GM12878 (cell line): ENCODE data around the gene AGBL4. TPM values are rescaled to one million over a fixed set of nuclear protein-coding genes. Genes with fewer than 3 reads are reported as not detected.

ENCODE experiments used
- ATAC-seq: fragments of 200-7000 bp; cut with Tn5 transposase; 3 replicates; pipeline ENCODE4 v1.9.1; 2020; ENCODE audit warnings: mild to moderate bottlenecking, moderate library complexity
- BruUV-seq: library from RNA; stranded (reverse); fragments of 400-500 nt; replicated peaks from 2 replicates; lab custom pipeline; 2021; lab: Mats Ljungman, UMichigan
- CTCF ChIA-PET: fragments of 300-600 bp; sonication (Branson Sonifier 250); formaldehyde crosslinking; extraction: SDS; loops from one replicate; lab custom pipeline; 2021; ENCODE audit warnings: inconsistent platforms; lab: Yijun Ruan, JAX
- POLR2A ChIA-PET: fragments of 350-600 bp; formaldehyde crosslinking; extraction: SDS; loops from one replicate; lab custom pipeline; 2021; ENCODE audit warnings: inconsistent platforms; lab: Charles Lee
- RAD21 ChIA-PET: fragments of 300-600 bp; sonication (Branson Sonifier 250); formaldehyde crosslinking; loops from one replicate; lab custom pipeline; 2023; ENCODE audit warnings: antibody characterized with exemption; ENCODE audit not compliant: unreplicated experiment; lab: Charles Lee
- SMC1A ChIA-PET: fragments of 300-600 bp; sonication (Branson Sonifier 250); formaldehyde crosslinking; loops from one replicate; lab custom pipeline; 2023; ENCODE audit not compliant: unreplicated experiment, uncharacterized antibody; lab: Charles Lee
- DNase-seq: peaks from one replicate; pipeline ENCODE4 v3.0.0-alpha.2; 2011; ENCODE audit warnings: low read depth, low spot score
- FAIRE-seq: peaks from 3 replicates; lab custom pipeline; 2011; peaks lifted over from hg19 to GRCh38; lab: Jason Lieb, UNC
- H2AFZ ChIP-seq: 2 replicates; pipeline ENCODE4 v1.6.0; 2011; ENCODE audit warnings: low read depth, low read length, control low read depth; ENCODE audit not compliant: control insufficient read depth
- H3K27ac ChIP-seq: 2 replicates; pipeline ENCODE4 v1.5.1; 2011; ENCODE audit warnings: control low read depth; ENCODE audit not compliant: control insufficient read depth, insufficient read depth
- H3K27me3 ChIP-seq, 2 experiments: replicated peaks in 1 of 2; 2 replicates each; pipeline versions ENCODE4 v1.6.0 to v1.6.1; 2011; ENCODE audit warnings: low read length in 1 of 2; ENCODE audit not compliant: control insufficient read depth in 2 of 2, insufficient read depth in 2 of 2
- H3K36me3 ChIP-seq, 2 experiments: 2 replicates each; pipeline ENCODE4 v1.5.1; 2011; ENCODE audit warnings: low read length in 1 of 2; ENCODE audit not compliant: control insufficient read depth in 2 of 2, insufficient read depth in 2 of 2
- H3K4me1 ChIP-seq: 2 replicates; pipeline ENCODE4 v1.6.1; 2011; ENCODE audit warnings: mild to moderate bottlenecking, low read length, moderate library complexity, mixed read lengths; ENCODE audit not compliant: control insufficient read depth, insufficient read depth
- H3K4me2 ChIP-seq: 2 replicates; pipeline ENCODE4 v1.6.0; 2011; ENCODE audit warnings: control low read depth; ENCODE audit not compliant: control insufficient read depth, insufficient read depth
- H3K4me3 ChIP-seq: fragments of 200-600 bp; sonication (generic); 2 replicates; pipeline ENCODE4 v1.5.1; 2016
- H3K79me2 ChIP-seq: 2 replicates; pipeline ENCODE4 v1.6.0; 2011; ENCODE audit warnings: low read length; ENCODE audit not compliant: control insufficient read depth, insufficient read depth
- H3K9ac ChIP-seq: 2 replicates; pipeline ENCODE4 v1.8.0; 2011; ENCODE audit warnings: low read length, control low read depth, mixed read lengths; ENCODE audit not compliant: control insufficient read depth, insufficient read depth
- H3K9me3 ChIP-seq: replicated peaks from 3 replicates; pipeline ENCODE4 v1.5.1; 2011; ENCODE audit warnings: mild to moderate bottlenecking, low read length; ENCODE audit not compliant: control insufficient read depth, insufficient read depth
- H4K20me1 ChIP-seq: 2 replicates; pipeline ENCODE4 v1.6.0; 2011; ENCODE audit not compliant: control insufficient read depth, insufficient read depth
- CEBPZ ChIP-seq: fragments of 150-350 bp; IDR thresholded peaks from 2 replicates; pipeline ENCODE4 v1.6.1; 2016; ENCODE audit warnings: low read depth, low read length
- E2F4 ChIP-seq: IDR thresholded peaks from 2 replicates; pipeline ENCODE4 v1.6.1; 2012; ENCODE audit warnings: low read depth, low read length, improper control_type of control experiment
- EZH2 ChIP-seq: IDR thresholded peaks from 2 replicates; pipeline ENCODE4 v1.6.1; 2012; ENCODE audit warnings: low read depth, mild to moderate bottlenecking, control low read depth, inconsistent platforms, low read length, borderline replicate concordance; ENCODE audit not compliant: control insufficient read depth
- IRF3 ChIP-seq: fragments of 450-650 bp; IDR thresholded peaks from 2 replicates; pipeline ENCODE4 v1.6.1; 2014; ENCODE audit warnings: mild to moderate bottlenecking
- JUND ChIP-seq: IDR thresholded peaks from 2 replicates; pipeline ENCODE4 v1.6.1; 2012; ENCODE audit warnings: low read depth, mild to moderate bottlenecking, low read length, improper control_type of control experiment, moderate library complexity
- NFXL1 ChIP-seq: fragments of 450-650 bp; IDR thresholded peaks from 2 replicates; pipeline ENCODE4 v1.6.1; 2017; ENCODE audit warnings: antibody characterized with exemption, mild to moderate bottlenecking, borderline replicate concordance
- NKRF ChIP-seq: fragments of 450-650 bp; conservative IDR thresholded peaks from 2 replicates; pipeline ENCODE4 v1.6.1; 2017; ENCODE audit warnings: mild to moderate bottlenecking, moderate library complexity
- PAX5 ChIP-seq: IDR thresholded peaks from 2 replicates; pipeline ENCODE4 v1.6.1; 2011; ENCODE audit warnings: low read depth, low read length, borderline replicate concordance
- PRDM15 ChIP-seq: fragments of 450-650 bp; formaldehyde crosslinking; IDR thresholded peaks from 2 replicates; pipeline ENCODE4 v1.4.0; 2020; ENCODE audit warnings: mild to moderate bottlenecking, moderate library complexity
- TCF12 ChIP-seq: IDR thresholded peaks from 2 replicates; pipeline ENCODE4 v1.6.1; 2011; ENCODE audit warnings: low read depth, mild to moderate bottlenecking, low read length
- WGBS: methylation state at CpG from one replicate; pipeline ENCODE4 v1.1.6; 2016; ENCODE audit warnings: low lambda C conversion rate; ENCODE audit not compliant: insufficient replicate concordance, insufficient coverage; ENCODE audit errors: missing lambda C conversion rate; 5-methylcytosine and 5-hydroxymethylcytosine counted together
- in situ Hi-C: fragments of 300-500 bp; cut with MboI; formaldehyde crosslinking; loops from 9 replicates; pipeline ENCODE4 v1.14.3; 2018; ENCODE audit warnings: mixed read lengths
- intact Hi-C: fragments of 100-400 bp; cut with micrococcal nuclease; formaldehyde crosslinking; loops from one replicate; pipeline ENCODE4 v1.14.2; 2022; ENCODE audit not compliant: unreplicated experiment
- polyA plus RNA-seq, 11 experiments: library from polyadenylated mRNA; depleted of rRNA in 4 of 11; unstranded in 6 of 11; stranded (reverse) in 5 of 11; fragments of >200 nt; fragmentation: Nextera tagmentation in 4 of 11; fragmentation: Illumina TruSeq in 1 of 11; extraction: Ambion mirVana in 4 of 11; extraction: Trizol in 1 of 11; gene quantifications; 1 replicate in 1 of 11; 2 replicates in 10 of 11; pipeline versions ENCODE4 v1.2.1 to v1.2.3, GENCODE V29; 2011 to 2016; ENCODE audit warnings: inconsistent platforms in 2 of 11, missing spikeins in 2 of 11, low read depth in 1 of 11
- total RNA-seq, 4 experiments: library from RNA; depleted of rRNA in 3 of 4; stranded (reverse); fragments of >200 nt in 3 of 4; fragmentation: Illumina TruSeq in 1 of 4; extraction: Trizol in 1 of 4; gene quantifications; 2 replicates each; pipeline versions ENCODE4 v1.2.1 to v1.2.3, GENCODE V29; 2013 to 2021

AGBL4 gene
- total and polyA plus RNA-seq, 10 of the 15 experiments (the other 5 are each of a cell fraction or from before 2014, with no cell fraction given): 0.31 TPM; not detected in 9

GRCh38 chr1:48500541-48501450, 1523.0 kb downstream of the AGBL4 start:
- CTCF ChIA-PET: interaction anchor here (1.9 kb wide), 1 partner anchor 19 kb away, joined by 6 read pairs; no protein-coding TSS in a partner anchor
- no peak overlapping the region for H3K9ac ChIP-seq
- SMC1A ChIA-PET: no interaction called here
- DNase-seq (no peak), FAIRE-seq (no peak), ATAC-seq (no peak)
- 14% methylated on average over 11 of the region's 12 CpGs for whole genome bisulfite sequencing
- in situ Hi-C loops: no loop called here
- intact Hi-C loops: no loop called here
- H3K4me2 ChIP-seq: no peak overlapping the region
- POLR2A ChIA-PET: no interaction called here
- H3K4me3 ChIP-seq: no peak overlapping the region
- H3K79me2 ChIP-seq: no peaks in the 10 kb centered on the region
- no peaks in the 10 kb centered on the region for H3K4me1 ChIP-seq
- H3K9me3 ChIP-seq: no peaks in the 10 kb centered on the region
- H4K20me1 ChIP-seq: no peaks in the 10 kb centered on the region
- BruUV-seq: no TSS peak
- no peaks in the 10 kb centered on the region for H3K27me3 ChIP-seq
- RAD21 ChIA-PET: no interaction called here
- no peak overlapping the region for H2AFZ ChIP-seq
- no peaks in the 10 kb centered on the region for H3K36me3 ChIP-seq
- no peak overlapping the region for H3K27ac ChIP-seq
- TF ChIP-seq CEBPZ (no peak), IRF3 (no peak), NKRF (no peak), E2F4 (no peak), TCF12 (no peak), JUND (no peak), EZH2 (no peak), PAX5 (no peak), PRDM15 (CRISPR knock-in tag) (no peak), NFXL1 (no peak)
